Right lung (tissue), 10 donors: ENCODE results near the gene UBIAD1. TPM values are rescaled to one million over a fixed set of nuclear protein-coding genes. Genes with fewer than 3 reads are reported as not detected.
"Not testable (repeated sequence)": the region's sequence is repeated elsewhere in the genome, so short reads cannot be mapped to it uniquely, and the experiment has no call there.

ENCODE experiments used
- DNase-seq, 2 donors: peaks; one replicate each; pipeline ENCODE4 v3.0.0-alpha.2; 2013
- long read RNA-seq, 8 donors: transcript quantifications; one replicate each; lab custom pipeline, GENCODE V29; 2026
- polyA plus RNA-seq, 5 donors: library from polyadenylated mRNA; unstranded; fragments of 120-200 nt; gene quantifications; one replicate each; pipeline versions ENCODE4 v1.2.1 to v1.2.3, GENCODE V29; 2013; ENCODE audit warnings: inconsistent platforms in 1 of 5, low replicate concordance in 1 of 5; ENCODE audit not compliant: insufficient read length in 5 of 5, insufficient read depth in 1 of 5

The UBIAD1 gene
- polyA plus RNA-seq: 10 to 100 TPM; 14.7 to 19.2 (median 15.9) TPM
- long read RNA-seq, donor 1, transcript UBIAD1-202 (2 exons, 3,646 nt): major isoform, 23 of 24 reads
- long read RNA-seq, donor 1, partial matches to known transcripts: 0 of 24 reads
- long read RNA-seq, donor 1, other reads (novel, unspliced or antisense): 0 of 24 reads
- long read RNA-seq, donor 2, transcript UBIAD1-202 (2 exons, 3,646 nt): major isoform, 6 of 6 reads
- long read RNA-seq, donor 2, partial matches to known transcripts: 0 of 6 reads
- long read RNA-seq, donor 2, other reads (novel, unspliced or antisense): 0 of 6 reads
- long read RNA-seq, donor 3, transcript UBIAD1-202 (2 exons, 3,646 nt): major isoform, 10 of 10 reads
- long read RNA-seq, donor 3, partial matches to known transcripts: 0 of 10 reads
- long read RNA-seq, donor 3, other reads (novel, unspliced or antisense): 0 of 10 reads
- long read RNA-seq, donor 4, transcript UBIAD1-202 (2 exons, 3,646 nt): major isoform, 8 of 10 reads
- long read RNA-seq, donor 4, partial matches to known transcripts: 0 of 10 reads
- long read RNA-seq, donor 4, other reads (novel, unspliced or antisense): 0 of 10 reads
- long read RNA-seq, donor 5, transcript UBIAD1-202 (2 exons, 3,646 nt): major isoform, 9 of 9 reads
- long read RNA-seq, donor 5, partial matches to known transcripts: 0 of 9 reads
- long read RNA-seq, donor 5, other reads (novel, unspliced or antisense): 0 of 9 reads
- long read RNA-seq, donor 6, transcript UBIAD1-202 (2 exons, 3,646 nt): major isoform, 15 of 15 reads
- long read RNA-seq, donor 6, partial matches to known transcripts: 0 of 15 reads
- long read RNA-seq, donor 6, other reads (novel, unspliced or antisense): 0 of 15 reads
- long read RNA-seq, donor 7, transcript UBIAD1-202 (2 exons, 3,646 nt): major isoform, 8 of 8 reads
- long read RNA-seq, donor 7, partial matches to known transcripts: 0 of 8 reads
- long read RNA-seq, donor 7, other reads (novel, unspliced or antisense): 0 of 8 reads
- long read RNA-seq, donor 8, transcript UBIAD1-202 (2 exons, 3,646 nt): major isoform, 7 of 7 reads
- long read RNA-seq, donor 8, partial matches to known transcripts: 0 of 7 reads
- long read RNA-seq, donor 8, other reads (novel, unspliced or antisense): 0 of 7 reads

DNA sequence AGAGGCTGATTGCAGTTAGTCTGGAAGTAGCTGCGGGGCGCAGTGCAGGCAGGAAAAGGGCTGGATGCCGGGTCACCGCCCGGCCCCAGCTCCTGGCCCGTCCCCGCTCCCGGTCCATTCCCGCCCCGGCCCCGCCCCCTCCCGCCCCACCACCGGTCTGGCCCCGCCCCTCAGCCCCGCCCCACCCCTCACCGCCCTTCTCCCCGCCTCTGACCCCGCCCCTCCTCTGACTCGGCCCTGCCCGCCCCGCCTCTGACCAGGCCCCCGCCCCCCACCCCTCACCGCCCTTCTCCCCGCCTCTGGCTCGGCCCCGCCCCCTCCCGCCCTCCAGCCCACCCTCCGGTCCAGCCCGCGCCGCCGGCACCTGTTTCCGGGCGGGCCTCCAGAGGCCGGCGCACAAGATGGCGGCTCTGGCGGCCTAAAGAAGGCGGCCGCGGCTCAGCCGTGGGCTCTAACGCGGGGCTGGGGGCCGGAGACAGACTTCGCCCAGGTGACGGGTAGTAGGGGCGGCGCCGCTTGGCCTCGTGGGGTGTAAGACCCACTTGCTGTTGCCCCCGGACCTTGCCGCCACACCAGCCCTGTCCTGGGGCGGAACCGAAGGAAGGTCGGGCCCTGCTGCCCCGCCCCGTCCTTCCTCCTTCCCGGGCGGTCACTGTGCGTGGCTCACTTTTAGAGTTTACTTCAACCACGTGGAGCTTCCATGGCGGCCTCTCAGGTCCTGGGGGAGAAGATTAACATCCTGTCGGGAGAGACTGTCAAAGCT is at the start of gene UBIAD1:
Gene UBIAD1 (plus strand): TSS at position 367 of the 763 bp plus-strand sequence. CDS start 334 bp downstream, at position 701.
- peak; percentile 80 to 89 for DNase-seq

- DNase-seq: no peak
Observed at GRCh38 chr1:11227106-11228077, 45.6 kb upstream of the UBIAD1 start.

- no peak for DNase-seq
Observed at GRCh38 chr1:11229203-11229602, 43.8 kb upstream of the UBIAD1 start.

DNA sequence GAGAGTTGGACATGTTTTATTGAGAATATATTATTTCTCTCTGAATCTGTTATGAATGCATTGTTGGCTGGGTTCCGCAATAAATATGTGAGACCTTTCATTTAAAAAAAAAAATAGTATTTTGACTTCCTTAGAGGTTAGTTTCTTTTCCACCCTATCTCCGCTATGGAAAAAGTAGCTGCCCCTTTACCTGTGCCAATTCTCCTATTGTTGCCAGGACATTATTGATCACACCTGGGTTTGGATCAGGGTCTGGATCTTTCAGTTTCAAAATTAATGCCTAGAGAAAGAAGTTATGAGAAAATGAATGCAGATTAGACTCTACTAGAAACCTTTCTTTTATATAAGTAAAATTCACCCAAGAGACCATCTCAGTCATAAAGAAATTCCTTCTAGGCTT is 39.8 kb upstream of the UBIAD1 start:
- no peak for DNase-seq

- DNase-seq: peak; percentile 36 to 41
Observed at GRCh38 chr1:11237356-11237755, 35.6 kb upstream of the UBIAD1 start.

DNA sequence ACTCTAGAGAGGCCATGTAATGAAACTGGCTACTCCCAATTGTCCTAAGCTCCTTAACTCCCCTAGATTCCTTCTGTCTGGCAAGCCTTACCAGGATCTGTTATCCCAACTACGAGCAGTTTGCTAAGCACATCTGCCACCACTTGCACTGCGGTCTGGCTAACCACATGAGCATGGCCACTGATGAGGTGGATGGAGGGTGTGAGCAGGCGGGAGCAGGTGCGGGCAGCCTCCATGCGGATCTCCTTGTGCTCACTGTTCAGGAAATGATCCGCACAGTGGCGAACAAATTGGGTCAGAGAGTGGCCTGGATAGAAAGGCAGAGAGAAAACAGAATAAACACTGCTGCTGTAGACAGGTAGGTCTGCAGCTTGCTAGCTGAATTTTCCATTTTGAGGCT is 34.7 kb upstream of the UBIAD1 start:
- DNase-seq: no peak

DNA sequence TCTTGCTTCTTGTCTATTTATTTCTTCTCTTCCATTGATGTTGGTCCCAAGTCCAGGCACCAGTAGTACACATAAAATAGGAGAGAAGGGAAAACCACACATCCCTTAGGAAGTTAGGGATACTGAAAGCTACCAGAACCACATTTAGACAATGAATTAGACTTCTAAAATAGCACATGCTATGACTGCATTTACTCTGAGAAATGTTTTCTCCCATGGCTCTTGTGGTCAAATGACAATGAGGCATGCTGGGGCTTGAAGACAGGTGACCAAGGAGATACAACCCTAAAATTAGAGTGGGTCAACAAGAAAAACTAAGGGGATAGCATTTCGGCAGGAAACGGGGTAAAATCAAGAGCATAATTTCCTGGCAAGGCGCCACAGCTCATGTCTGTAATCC is 27.8 kb upstream of the UBIAD1 start:
- no peak for DNase-seq

DNA sequence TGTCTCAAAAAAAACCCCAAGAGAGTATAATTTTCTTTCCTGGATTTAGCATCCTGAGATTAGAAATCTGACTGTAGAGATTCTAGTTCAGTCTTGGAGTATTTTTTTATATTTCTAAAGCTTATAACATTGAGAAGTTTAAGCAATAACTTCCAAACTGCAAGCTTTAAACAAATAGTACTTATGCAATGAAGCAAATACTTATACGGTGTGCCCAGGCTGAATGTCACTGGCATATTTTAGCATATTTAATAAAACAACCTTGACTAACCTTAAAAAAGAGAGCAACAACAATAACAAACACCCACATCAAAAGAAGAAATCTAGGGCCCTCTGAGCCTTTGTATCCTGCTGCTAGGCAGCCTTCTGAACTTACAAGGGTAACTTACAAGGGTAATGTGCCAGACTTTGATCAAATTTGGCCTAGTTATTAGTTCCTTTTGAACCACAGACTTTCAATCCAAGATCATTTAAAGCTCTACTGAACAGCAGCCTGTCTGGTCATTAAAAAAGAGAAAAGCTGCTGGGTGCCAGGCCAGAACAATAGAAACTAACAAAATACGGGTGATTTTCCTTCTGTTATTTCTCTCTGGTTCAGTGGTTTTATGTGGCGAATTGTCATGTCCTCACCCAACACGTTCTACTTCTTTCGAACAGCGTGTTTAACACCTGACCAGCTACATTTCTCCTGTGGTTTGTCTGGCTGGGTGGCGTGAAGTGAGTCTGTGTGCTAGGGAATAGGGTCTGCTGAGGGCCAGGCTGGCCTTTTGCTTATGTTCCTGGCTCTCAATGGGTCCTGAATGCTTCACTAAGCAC is 26.9 kb upstream of the UBIAD1 start:
- DNase-seq: no peak

DNA sequence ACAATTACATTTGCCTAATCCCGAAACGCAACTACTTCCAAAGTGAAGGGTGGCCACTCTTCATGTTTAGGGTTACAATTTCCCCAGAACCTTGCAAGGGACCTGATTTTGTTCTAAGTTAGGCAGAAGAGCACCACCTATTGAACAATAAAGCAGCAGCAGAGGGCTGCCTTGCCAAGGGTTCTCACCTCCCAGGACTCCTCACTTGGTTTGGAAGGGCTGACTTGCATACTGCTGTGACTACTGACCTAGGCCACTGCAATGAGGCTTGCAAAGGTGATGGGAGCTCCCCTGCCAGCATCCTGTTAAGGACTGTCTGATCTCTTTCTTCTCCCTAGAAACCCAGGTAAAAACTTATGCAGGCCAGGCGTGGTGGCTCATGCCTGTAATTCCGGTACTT is 24.8 kb upstream of the UBIAD1 start:
- DNase-seq: no peak

DNA sequence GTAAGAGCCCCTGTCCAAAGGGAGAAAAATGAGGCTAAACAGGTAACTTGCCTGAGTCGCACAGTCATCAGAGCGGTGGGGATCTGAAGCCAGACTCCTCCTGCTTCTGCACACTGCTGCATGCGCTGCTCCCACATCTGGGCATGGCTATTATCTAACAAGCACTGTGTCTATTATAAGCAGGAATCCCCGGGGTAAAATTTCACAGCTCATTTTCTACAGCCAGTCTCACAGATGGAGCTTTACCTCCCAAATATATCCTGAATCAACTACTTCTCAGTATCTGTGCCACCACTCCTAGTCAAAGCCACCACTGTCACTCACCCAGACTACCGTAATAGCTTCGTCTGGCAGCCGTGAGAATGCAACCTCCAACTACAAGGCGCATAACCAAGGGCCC is 20.5 kb upstream of the UBIAD1 start:
- no peak for DNase-seq

GRCh38 chr1:11253226-11253625 is 19.8 kb upstream of the UBIAD1 start:
- DNase-seq: no peak

GRCh38 chr1:11256299-11256698 is 16.7 kb upstream of the UBIAD1 start:
- DNase-seq: no peak

DNA sequence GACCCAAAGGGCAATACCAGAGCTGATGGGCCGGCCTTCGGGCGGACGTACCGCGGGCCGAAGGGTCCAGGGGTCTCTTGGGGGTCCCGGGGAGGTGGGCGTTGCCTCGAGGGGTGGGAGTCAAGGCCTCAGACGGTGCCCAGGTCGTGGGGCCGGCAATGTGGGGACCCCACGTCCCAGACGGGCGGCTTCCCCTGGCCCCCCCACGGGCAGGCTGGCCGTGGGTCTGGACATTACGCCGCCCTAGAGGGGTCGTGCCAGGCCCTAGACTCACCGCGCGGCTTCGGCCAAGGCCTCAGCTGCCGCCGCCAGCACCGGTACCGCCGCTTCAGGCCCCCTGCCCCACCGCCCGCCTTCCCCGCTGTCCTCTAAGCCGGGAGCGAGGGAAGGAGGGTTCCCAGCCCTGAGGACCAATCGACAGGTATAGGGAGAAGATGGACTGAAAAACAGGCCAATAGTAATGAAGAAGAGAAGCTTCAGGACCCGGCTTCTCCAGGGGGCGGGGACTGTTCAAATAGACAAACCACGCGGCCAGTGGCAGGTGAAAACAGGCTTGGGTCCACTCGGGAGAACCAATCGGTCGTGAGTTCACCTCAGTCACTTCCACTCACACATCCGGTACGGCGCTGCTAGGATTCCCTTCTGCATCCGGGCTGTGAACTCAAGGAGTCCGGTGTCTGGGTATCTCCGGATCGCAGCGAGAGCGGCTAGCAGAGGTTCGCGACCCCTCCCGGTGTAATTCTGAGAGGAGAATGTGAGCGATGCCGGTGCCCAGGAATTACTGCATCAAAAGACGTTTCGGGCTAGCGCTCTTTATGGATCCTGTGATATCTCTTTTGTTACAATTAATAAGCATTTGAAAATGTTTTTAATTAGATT is 10.6 kb upstream of the UBIAD1 start, which contains the start of gene MTOR:
Gene MTOR (minus strand): TSS at position 381 of the 879 bp plus-strand sequence. CDS start 3,142 bp downstream, outside the sequence.
- peak; percentile 98 to 99 for DNase-seq

GRCh38 chr1:11266268-11267074 is 6.5 kb upstream of the UBIAD1 start:
- no peak for DNase-seq

DNA sequence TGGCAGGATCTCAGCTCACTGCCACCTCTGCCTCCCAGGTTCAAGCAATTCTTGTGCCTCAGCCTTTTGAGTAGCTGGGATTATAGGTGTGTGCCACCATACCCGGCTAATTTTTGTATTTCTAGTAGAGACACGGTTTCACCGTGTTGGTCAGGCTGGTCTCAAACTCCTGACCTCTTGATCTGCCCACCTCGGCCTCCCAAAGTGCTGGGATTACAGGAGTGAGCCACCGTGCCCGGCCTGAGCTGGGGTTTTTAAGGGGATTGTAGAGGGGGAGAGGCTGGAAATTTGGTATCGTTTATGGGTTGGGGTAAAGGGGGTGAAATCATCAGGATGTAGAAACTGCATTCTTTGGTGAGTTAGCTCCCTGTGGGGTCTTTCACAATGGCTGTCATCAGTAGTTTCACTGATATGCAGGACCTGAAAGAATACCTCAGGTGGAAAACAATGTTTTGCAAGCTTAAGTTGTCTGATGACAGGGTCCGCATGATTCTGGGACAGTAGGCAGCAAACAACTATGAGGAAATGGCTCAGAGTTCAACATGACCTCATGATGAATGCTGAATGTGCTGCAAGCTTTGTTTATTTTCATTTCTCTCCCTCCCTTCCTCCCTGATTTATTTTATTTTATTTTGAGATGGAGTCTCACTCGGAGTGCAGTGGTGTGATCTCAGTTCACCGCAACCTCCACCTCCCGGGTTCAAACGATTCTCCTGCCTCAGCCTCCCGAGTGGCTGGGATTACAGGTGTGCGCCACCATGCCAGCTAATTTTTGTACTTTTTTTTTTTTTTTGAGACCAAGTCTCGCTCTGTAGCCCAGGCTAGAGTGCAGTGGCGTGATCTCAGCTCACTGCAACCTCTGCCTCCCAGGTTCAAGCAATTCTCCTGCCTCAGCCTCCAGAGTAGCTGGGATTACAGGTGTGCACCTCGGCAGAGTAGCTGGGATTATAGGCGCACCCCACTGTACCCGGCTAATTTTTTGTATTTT is 5.4 kb upstream of the UBIAD1 start:
- not testable (repeated sequence) for DNase-seq

- DNase-seq: no peak
Observed at GRCh38 chr1:11272544-11272831, 510 bp upstream of the UBIAD1 start.
